GM12865 (cell line): ENCODE results near the gene FHL3.

Source experiments
- DNase-seq: peaks from one replicate; pipeline ENCODE4 v3.0.0; 2010; ENCODE audit warnings: low read depth
- H3K4me3 ChIP-seq: 2 replicates; pipeline ENCODE4 v1.5.1; 2011; ENCODE audit warnings: mild to moderate bottlenecking, low read depth, low read length, control low read depth
- TF ChIP-seq, protein P1 (sequence below): IDR thresholded peaks from 2 replicates; pipeline ENCODE4 v1.5.1; 2011; ENCODE audit warnings: low read length, control low read depth, low read depth, inconsistent platforms; ENCODE audit not compliant: insufficient read depth; ENCODE audit errors: missing control alignments

FHL3 gene

DNA sequence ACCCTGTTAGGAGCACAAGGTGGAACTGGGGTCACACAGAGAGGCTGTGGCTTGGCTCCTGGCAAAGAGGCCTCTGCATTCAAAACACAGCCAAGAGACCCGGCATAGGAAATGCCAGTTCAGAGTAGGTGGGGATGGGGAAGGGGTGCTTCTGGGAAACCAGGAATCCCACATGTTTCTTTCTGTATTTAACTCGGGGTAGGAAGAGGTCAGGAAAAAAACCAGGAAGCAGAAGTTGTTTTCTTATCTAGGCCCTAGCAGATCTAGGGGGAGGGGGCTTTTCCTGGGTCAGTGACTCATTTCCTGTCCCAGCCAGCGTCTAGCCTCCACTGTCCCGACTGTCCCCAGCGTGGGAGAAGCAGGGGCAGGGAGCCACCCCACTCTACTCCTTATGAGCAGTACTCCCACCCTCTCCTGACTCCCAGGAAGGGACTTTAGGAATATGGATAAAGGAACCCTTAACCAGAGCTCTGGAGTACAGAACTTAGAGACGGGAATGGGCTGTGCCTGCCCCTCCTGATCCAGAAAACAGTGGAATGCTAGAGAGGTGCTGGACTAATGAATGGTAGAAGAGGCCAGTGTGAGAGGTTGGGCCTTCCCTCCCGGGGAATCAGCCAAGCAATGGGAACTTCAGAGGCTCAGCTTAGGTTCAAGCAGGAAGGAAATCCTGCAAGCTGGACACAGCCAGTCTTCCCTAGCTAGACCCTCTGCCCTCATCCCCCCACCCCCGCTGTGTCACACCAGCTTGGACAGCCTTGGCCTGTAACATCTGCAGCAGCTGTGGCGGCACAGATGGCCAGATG, 5.7 kb downstream of the FHL3 start:
- no peak for DNase-seq
- H3K4me3 ChIP-seq: no peak overlapping the region
- TF ChIP-seq, protein P1, sequence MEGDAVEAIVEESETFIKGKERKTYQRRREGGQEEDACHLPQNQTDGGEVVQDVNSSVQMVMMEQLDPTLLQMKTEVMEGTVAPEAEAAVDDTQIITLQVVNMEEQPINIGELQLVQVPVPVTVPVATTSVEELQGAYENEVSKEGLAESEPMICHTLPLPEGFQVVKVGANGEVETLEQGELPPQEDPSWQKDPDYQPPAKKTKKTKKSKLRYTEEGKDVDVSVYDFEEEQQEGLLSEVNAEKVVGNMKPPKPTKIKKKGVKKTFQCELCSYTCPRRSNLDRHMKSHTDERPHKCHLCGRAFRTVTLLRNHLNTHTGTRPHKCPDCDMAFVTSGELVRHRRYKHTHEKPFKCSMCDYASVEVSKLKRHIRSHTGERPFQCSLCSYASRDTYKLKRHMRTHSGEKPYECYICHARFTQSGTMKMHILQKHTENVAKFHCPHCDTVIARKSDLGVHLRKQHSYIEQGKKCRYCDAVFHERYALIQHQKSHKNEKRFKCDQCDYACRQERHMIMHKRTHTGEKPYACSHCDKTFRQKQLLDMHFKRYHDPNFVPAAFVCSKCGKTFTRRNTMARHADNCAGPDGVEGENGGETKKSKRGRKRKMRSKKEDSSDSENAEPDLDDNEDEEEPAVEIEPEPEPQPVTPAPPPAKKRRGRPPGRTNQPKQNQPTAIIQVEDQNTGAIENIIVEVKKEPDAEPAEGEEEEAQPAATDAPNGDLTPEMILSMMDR: no peak

DNA sequence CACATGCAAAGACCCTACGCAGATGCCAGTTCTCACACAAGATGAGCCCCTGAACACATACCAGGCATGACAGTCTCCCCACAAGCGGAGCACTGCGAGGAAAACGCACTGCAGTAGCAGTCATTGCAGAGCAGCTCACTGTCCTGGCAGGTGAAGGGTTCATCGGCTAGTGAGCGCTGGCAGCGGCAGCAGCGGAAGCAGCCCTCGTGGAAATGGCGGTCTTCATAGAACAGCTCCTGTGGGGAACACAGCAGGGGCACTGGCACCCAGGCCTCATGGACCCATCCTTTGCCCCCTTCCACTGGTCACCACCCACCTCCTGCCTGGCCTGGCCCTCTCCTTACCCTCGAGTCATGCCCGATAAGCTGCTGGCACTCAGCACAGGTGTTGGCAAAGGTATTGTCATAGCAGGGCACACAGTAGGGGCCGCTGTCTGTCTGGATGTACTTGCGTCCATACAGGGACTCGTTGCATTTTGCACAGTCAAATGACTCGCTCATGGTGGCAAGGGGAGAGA, 6.3 kb downstream of the FHL3 start:
- DNase-seq: no peak
- TF ChIP-seq, protein P1: no peak
- H3K4me3 ChIP-seq: no peak overlapping the region

DNA sequence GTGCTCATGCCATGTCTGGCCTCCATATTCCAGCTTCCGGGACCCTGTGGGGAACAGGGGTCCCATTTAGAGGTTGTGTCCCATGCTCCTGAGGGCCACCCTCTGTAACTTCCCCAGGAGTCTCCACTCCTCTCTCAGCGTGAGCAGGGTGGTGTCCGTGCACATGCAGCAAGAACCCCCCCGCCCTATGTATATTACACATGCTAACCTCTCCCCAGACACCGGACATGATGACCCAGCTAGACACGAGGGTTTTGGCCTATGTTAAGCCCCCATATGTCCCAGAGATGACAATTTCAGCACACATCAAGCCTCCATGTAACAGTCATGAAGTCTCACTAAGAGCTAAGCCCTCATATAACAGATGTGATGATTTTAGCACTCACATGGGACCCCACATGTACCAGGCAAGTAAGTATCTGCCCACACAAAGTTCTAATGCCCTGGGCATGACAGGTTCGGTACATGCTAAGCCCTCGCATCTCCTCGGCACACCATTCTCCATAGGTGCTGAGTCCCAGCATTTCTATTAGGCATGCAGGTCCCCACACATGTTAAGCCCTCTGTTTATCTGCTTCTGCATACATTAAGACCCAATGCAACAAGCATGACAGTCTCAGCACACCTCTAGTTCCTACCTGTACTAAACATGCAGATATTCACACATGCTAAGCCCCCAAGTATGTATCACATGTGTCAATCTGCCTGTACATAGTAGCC, 7.1 kb downstream of the FHL3 start:
- TF ChIP-seq, protein P1: no peak
- H3K4me3 ChIP-seq: no peak overlapping the region
- no peak for DNase-seq

DNA sequence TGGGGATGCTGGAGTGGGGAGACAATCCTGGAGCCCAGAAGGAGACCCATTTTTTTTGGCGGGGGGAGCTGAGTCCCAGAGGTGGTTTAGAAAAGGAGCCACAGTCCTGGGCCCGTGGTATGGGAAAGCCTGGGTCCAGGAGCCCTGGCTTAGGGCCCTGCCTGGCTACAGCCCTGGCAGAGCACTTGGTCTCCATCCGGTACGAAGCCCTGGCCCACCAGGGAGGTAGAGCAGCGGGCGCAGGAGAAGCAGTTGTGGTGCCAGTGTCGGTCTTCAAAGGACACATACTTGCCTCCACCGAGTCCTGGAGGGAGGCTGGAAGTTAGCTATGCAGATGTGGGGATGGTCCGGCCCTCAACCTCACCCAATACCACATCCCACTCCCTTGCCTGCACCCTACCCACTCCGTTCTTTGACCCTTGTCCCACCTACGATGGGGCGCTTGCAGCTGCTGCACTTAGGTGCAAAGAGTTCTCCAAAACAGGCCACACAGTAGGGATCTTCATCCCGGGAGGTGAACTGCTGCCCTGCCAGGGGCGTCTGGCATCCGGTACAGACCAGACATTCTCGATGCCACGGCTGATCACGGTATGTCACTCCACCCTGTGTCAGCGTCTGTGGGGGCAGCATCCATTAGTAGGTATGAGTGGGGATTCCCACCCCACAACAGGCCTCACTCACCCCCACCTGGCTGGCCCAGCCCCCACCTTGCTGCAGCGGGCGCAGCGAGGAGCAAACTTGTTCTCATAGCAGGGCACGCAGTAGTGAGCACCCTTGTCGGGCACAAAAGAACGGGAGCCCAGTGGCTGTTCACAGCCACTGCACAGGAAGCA, 7.8 kb downstream of the FHL3 start:
- no peak overlapping the region for H3K4me3 ChIP-seq
- DNase-seq: no peak
- TF ChIP-seq, protein P1: no peak

DNA sequence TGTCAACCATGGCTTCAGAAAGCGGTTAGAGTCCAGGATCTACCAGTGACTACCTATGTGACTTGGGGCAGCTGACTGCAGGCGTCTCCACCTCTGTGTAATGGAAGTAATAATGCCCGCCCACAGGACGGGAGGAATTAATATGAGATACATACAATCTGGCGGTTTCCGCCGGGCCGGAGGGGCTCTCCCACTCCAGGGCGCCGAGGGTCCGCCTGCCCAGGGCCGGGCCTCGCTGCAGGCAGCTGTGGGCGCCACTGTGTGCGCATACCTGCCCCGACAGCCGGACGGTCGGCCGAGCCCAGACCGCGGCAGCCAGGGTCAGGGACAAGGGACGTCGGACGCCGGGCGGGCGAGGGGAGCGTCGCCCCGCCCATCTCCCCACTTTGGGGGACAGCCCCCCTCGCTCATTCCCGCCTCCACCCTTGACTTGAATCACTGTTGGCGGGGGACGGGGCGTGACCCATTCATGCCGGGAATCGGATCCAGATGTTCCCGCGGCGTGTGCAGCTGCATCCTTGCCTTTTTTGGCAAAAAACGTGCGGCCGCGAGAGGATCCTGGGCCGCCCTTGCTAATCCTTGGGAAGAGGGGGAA, 9.5 kb downstream of the FHL3 start:
- TF ChIP-seq, protein P1: no peak
- DNase-seq: no peak
- H3K4me3 ChIP-seq: no peak overlapping the region

DNA sequence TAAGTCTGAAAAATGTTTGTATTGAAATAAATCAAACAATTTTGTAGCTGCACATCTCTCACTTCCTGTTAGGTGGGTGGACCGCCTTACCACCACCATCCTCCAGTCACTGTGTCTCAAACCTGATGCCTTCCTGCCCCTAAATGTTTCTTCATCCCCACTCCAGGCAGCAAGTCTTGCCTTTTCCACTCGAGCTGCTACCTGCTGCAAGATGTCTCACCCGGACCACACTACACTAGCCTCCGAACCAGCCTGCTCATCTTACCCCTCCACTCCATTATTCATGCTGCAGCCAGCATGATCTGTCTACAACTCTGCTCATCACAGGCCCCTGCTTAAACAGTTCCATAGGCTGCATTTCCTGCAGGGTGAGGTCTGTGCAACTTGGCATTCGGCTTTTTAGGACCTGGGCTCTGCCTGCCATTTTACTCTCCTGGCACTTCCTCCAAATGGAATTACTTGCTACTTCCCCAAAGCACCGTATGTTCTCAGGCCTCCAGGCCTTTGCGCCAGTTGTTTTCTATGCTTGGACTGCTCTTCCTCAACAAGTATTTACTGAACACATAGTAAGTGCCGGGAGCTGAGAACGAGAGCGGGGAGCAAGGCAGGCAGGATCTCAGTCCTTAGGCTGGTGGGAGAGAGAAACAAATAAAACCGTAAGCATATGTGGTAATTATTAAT, 10.3 kb downstream of the FHL3 start:
- TF ChIP-seq, protein P1: no peak
- no peak for DNase-seq
- no peak overlapping the region for H3K4me3 ChIP-seq
